ENCODE results near the gene ACVR2A.

The ACVR2A gene

GRCh38 chr2:147927053-147927588 is 82.3 kb downstream of the ACVR2A start:
- DNase-seq, result no peak

- no peak for DNase-seq
These were observed 89.1 kb downstream of the ACVR2A start for GRCh38 chr2:147933931-147934330.

- DNase-seq, result no peak
These were observed 90.2 kb downstream of the ACVR2A start for GRCh38 chr2:147934881-147935620.

GRCh38 chr2:147937744-147938349 is 93.0 kb downstream of the ACVR2A start:
- no peak for DNase-seq

- no peak for DNase-seq
These were observed 94.5 kb downstream of the ACVR2A start for GRCh38 chr2:147939313-147939712.

GRCh38 chr2:147945660-147946059 is 100.8 kb downstream of the ACVR2A start:
- DNase-seq, result no peak

- no peak for DNase-seq
These were observed 107.3 kb downstream of the ACVR2A start for GRCh38 chr2:147952118-147952517.

GRCh38 chr2:147968571-147968970 is 123.7 kb downstream of the ACVR2A start:
- DNase-seq, result no peak

- no peak for DNase-seq
These were observed 131.3 kb downstream of the ACVR2A start for GRCh38 chr2:147976102-147976501.

GRCh38 chr2:147977679-147978078 is 132.8 kb downstream of the ACVR2A start:
- DNase-seq, result no peak

Data from NK-92 treated with Interleukin-12 subunit alpha and Interleukin-12 subunit beta, amount 100 ng/mL, for 24 hours (cell line).